HG02973 (cell line): ENCODE data around the gene CPEB4.
A peak's percentile ranks its signal among the peaks of the same experiment; 100 is the strongest.

Experiments used
- ATAC-seq: cut with Tn5 transposase; IDR thresholded peaks from one replicate; pipeline ENCODE4 v1.9.1; 2021; ENCODE audit warnings: moderate library complexity; ENCODE audit not compliant: unreplicated experiment

Gene CPEB4

DNA sequence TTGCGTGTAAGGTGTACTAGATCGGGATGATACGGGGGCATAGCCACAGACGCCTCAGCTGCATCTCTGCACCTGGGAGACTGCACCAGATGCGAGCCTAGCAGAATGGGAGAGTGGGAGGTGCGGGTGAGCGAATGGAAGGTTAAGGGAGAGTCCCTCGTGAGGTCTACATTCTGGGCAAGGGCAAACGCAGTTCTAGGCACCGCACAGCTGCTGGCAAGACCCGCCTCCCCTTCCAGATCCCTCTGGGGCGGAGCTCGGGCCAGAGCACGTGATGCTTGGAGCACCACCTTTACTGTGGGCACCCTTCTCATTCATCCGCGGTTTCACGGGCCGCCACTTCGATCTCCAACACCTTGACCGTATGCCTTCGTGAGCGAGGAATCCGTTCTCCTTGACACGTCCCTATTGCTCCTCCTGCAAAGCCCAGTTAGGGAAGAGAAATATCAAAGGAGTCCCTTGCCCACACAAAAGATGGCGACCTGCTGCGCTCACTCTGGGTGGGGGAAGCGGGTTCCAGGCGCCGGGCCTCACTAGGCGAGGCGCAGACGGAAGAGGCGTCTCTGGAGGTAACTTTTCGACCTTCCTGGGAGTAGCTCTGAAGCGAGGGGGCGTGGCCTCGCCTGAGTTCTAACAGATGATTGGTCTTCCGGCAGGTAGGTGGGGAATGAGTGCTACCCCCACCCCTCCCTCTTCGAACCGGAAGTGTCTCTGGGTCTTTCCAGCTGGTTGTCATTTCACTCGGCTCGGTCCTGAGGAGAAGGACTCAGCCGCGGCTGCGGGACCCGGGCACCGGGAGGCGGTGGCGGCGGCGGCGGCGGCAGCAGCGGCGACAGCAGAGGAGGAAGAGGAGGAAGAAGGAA is at the start of gene CPEB4:
TSS of gene CPEB4 (plus strand) at position 740 of the 863 bp plus-strand sequence. CDS start 1,385 bp downstream, outside the sequence.
- ATAC-seq, result peak; percentile 86

DNA sequence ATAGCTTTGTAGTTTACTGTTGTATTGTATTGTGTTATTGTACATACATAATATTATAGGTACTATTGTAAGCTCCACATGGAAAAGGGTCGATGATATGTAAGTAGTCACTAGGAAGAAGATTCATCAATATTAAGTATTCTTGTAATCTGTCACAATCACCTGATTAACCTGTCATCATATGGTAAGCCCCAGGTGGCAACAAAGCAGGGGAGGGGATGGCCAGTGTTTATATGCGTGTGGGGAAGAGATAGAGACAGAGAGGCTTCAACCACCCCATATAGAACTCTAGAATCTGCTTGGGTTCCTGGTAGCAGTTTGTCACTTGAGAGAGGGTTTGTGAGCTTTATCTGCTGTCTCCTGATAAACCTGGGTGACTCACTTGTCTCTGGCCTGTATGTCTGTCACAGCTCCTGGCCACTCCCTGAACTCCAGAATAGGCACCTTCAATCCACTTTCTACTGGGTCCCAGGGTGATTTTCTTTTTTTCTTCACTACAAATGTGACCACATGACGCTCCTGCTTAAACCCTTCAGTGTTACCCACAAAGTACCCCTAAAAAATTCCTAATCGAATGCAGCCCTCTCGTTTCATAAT is 48.9 kb upstream of the CPEB4 start:
- no peak for ATAC-seq

DNA sequence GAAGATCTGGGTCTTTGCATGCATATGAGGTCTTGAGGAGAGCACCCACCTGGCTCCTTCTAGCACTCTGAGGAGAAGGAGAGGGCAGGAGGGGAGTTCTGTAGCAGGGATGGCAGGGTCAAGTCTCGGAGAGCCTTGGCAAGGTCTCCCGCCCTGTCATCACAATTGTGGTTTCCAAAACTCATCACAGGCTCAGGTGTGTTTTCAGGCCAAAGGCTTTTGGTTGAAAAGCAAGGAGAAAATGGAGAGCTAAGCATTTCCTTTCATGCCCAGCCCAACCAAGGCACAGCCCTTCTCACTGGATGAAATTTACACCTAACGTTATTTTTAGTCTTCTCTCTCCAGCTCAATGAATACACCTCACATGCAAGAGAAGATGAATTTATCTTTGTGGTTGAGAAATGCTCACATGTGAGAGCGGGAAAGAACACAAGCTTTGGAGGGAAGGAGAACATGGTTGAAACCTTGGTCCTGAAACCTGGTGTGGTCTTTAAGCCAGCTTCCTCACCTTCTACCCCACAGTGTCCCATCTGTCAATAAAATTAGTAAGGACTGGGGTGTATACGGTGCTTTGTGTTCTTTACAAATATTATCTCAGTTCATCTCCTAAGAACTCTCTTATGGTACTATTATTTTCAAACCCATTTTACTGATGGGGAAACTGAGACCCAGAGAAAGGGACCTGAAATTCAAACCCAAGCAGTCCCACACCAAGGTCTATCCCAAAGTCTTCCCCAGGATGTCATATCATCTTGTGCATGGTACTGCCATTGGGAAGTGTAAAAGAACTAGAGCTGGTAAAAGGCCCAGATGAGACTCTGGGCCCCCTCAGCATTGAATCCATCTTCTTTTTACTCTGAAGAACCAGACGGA is 47.8 kb upstream of the CPEB4 start:
- ATAC-seq, result no peak

DNA sequence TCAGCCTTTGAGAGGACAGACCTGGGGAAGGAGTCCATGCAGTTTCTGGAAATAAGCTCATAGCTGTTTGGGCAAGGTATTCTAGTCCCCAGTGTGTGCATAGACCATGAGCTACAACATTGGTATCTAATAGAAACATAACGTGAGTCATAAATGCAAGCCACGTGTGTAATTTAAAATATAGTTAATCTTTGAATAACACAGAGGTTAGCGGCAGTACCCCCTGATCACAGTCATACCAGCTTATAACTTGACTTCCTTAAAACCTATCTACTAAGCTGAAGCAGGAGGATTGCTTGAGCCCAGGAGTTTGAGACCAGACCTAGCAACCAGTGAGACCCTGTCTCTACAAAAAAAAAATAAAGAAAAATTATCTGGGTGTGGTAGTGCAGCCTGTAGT is 46.4 kb upstream of the CPEB4 start:
- ATAC-seq, result no peak

DNA sequence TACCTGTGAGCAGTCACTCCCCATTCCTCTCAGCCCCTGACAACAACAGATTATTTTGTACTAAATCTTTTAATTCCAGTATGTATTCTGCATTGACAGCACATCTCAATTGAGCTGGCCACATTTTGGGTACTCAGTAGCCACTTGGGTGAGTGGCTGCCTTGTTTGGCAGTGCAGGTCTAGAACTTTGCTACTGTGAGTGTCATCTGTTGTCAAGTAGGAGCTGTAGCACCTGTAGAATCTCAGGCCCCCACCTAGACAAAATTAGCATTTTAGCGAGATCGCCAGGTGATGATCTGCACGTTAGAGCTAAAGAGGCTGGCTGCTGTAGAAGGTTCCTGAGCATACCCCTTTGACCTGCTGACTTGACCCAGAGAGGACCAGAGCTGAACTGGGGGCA is 44.4 kb upstream of the CPEB4 start:
- ATAC-seq, result no peak

DNA sequence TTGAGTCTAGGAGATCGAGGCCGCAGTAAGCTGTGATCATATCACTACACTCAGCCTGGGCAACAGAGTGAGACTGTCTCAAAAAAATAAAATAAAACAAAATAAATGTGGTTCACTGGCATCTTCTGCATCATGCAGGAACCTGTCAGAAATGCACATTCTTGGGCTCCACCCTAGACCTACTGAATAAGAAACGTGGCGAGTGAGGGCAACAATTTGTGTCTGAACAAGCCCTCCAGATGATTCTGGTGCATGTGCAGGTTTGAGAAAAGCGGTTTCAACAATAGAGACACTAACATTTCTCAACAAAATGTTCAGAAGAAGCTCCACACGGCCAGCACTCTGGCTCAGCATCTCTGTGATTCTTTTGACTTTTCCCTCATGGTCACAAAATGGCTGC is 42.8 kb upstream of the CPEB4 start:
- no peak for ATAC-seq

DNA sequence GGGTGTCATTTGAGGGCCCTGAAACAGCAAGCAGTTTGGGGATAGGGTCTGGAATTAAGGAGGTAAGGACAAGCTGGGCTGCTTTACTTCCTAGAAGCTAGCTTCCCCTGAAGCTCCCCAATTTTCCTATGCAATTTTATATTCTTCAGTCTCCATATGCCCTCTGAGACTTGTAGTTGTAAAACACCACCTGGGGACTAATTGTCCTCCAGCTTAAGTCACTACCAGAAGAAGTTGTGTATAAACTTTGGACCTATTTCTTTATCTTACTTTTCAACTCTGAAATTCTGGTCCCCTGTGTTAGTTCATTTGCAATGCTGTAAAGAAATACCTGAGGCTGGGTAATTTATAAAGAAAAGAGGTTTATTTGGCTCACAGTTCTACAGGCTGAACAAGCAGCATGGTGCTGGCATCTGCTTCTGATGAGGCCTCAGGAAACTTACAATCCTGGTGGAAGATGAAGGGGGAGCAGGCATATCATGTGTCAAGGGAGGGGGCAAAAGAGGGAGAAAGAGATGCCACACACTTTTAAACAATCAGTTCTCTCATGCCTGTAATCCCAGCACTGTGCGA is 41.1 kb upstream of the CPEB4 start:
- ATAC-seq, result no peak

DNA sequence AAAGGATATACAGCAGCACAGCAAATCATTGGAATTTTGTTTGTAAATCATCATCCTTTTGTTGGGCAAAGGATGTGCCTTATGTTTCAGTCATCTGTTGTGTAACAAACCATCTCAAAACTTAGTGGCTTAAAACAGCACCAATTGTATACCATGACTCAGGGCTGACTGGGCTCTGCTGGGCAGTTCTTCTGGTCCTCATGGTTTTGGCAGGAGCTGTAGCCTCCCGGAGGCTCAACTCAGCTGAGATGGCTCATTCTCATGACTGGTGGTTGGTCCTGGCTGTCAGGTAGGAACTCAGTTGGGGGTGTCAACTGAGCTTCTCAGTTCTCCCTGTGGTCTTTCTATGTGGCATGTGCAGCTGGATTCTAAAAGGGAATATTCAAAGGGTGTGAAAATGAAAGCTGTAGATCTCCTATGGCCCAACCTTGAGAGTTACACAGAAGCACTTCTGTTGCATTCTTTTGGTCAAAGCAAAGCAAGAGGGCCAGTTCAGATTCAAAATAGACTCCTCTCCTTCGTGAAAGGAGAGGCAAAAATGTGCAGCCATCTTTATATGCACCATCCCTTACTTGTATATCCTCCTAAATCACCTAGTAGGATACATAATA is 39.1 kb upstream of the CPEB4 start:
- no peak for ATAC-seq

DNA sequence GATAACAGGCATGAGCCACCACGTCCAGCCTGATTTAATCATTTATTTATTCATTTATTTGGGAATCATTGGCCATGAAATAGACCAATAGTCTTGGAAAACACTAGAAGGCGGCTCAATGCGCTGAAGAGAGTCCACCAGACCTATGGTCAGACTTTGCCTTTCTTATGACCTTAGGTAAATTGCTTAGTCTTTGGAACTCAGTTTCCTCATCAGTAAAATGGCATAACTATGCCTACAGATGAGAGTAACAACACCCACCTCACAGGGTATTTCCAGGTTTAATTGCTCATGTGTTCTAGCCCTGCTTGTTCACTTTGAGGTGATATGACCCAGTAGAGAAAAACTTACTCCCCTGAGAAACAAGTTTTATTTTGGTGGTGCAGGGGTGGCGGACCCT is 38.2 kb upstream of the CPEB4 start:
- no peak for ATAC-seq

DNA sequence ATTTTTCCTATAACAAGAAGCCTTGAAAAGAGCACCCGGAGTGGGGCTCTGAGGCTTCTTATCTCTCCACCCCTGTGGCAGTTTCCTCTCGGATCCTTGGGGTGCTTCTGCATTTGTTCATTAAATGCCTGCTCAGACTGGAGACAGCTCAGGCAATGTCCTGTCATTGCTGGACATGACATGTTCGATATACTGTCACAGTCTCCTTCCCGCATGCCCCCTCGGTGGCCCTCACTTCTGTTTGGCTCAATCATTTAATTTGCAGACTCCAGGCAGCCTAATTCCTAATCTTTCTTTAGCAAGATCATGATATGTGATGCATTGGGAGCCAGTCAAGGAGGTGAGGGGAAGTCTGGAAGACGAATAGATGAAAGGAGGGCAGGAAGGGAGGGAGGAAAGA is 37.5 kb upstream of the CPEB4 start:
- no peak for ATAC-seq

DNA sequence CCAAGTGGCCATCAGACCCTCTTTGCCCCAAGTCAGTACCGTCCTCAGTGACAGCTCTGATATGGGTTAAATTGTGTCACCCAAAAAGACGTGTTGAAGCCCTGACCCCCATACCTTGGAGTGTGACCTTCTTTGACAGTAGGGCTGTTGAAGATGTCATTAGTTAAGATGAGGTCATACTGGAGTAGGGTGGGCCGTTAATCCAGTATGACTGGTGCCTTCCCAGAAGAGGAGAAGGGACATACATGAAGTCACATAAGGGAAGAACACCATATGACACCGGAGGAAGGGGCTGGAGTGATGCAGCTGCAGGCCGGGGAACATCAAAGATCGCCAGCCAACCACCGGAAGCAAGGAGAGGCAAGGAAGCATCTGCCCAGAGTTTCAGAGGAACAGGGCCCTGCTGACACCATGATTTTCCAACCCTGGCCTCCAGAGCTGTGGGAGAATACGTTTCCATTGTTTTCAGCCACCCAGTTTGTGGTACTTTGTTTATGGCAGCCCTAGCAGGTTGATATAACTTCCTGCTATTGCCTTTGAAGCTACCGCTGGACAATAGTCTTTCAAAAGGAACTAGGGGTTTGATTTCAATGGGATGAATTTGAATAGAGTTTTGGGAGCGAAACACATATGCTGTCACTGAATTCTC is 36.4 kb upstream of the CPEB4 start:
- no peak for ATAC-seq

DNA sequence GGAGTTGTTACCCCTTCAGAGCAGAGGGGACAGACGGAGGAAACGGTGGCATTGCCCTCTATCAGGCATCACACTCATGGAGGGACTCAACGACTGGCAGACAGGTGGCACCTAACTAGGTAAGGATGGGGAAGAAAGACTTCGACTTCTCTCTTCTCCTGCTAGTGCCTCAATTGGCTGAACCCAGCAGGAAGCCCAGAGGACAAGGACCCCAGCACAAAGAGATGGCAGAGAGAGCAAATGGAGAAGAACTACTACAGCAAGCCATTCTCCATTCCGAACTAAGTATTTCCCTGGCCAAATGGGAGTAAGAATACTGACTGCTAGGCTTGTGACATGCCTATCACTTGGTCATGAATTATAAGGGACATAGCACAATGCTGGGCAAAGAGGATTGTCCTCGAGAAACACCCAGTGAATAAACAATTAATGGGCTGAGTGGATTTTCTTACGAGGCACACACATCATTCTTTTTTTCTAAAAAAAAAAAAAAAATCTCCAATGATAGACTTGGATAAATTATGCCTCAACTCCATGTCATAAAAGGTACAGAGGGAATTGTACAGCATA is 35.3 kb upstream of the CPEB4 start:
- ATAC-seq, result no peak

DNA sequence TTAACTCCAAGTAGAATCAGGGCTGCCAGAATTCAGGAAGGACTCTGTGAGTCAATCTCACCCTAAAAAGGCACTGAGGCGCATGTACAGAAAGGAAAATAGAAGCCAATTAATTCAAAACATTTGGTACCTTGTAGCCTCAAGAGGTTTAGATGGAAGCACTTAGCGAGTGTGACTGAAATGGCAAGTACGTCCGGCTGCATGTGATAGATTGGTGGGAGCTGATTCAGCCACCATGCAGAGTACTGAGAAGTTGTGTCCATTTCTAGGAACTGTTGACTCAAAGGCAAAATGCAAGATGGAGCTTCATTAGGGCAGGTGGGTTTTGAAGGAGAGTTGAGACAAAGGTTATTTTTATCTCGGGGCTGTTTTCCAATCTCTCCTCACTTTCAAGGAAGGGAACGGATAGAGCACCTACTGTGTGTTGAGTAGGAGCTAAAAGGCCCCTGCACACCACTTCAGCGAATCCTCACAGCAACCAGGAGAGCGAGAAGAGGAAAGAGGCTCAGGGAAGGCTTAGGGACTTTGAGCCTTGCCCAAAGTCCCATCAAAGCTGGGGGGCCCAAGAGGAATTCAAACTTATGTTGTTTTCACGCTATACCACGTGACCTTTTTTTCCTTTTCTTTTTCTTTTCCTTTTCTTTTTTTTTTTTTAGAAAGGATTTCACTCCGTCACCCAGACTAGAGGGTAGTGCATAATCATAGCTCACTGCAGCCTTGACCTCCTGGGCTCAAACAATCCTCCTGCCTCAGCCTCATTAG is 34.6 kb upstream of the CPEB4 start:
- no peak for ATAC-seq

DNA sequence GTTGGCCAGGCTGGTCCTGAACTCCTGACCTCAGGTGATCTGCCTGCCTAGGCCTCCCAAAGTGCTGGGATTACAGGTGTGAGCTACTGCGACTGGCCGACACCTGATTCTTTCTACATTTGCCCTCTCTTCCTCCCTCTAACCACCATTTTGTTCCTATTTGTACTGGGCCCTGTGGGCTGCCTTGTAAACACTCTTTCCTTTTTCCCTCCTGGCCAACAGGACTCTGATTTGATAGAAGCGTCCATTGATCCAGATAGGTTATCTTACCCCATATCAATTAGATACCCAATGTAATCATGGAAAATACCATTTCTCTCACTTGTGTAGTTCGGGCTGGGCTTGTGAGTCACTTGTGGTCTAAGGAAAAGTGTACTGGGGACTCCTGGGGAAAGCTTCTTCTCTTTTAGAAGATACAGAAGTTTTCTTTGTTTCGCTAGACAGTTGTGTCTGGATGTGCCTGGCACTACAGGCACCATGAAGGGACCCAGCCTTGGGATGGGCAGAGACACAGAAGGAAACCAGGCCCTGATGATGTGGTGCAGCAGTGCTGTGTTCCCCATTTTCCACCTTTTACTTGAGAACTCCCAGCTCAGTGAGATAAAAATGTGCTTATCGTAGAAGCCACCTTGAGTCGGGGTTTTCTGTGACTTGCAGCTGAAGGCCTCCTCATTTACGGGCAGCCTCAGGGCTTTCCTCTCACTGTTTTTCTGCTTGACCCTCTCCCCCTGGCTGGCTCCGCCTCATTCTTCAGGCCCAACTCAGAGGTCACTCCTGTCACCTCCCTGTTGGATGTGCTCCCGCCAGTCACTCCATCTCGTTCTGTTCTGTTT is 32.8 kb upstream of the CPEB4 start:
- no peak for ATAC-seq

DNA sequence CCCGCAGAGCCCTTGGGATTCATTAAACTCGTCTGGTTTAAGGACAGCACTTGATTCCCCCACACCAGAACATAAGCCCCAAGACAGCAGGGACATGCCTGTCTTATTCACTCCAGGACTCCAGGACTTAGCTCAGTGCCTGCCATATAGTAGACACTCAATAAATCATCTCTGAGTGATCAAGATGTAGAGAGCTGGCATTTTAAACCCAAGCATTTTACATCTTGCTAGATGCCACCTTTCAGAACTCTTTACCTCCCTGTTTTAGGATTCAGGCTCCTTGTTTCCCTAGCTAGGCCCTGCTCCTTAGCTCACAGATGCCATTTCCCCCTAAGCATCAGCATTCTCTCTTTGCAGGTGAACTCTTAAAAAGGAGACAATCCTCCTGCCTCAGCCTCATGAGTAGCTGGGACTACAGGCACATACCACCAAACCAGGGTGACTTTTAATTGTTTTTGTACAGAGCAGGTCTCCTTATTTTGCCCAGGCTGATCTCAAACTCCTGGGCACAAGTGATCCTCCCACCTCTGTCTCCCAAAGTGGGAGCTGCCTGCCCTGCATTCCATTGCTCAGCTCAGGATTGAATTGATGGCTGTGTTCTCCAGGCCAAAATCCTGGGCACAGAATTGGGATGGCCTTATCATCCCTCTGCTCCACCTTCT is 32.0 kb upstream of the CPEB4 start:
- no peak for ATAC-seq

DNA sequence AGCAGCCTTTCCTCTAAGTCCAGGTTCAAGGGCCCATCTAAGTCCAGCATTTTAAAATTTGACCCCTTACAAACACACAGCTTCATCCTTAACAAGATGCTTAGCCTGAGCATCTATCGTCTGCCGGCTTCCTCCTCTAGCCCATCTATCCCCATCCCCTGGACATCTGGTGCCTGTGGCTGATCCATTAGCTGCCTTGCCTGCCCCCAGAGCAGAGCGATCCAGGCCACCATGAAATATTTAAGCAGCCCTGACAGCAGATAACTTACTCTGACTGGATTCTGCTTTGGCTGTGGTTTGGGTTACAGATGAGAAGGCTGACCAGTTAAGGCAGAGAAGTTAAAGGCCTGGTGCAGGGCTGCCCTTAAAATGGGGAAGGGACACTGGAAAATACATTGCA is 30.9 kb upstream of the CPEB4 start:
- no peak for ATAC-seq

DNA sequence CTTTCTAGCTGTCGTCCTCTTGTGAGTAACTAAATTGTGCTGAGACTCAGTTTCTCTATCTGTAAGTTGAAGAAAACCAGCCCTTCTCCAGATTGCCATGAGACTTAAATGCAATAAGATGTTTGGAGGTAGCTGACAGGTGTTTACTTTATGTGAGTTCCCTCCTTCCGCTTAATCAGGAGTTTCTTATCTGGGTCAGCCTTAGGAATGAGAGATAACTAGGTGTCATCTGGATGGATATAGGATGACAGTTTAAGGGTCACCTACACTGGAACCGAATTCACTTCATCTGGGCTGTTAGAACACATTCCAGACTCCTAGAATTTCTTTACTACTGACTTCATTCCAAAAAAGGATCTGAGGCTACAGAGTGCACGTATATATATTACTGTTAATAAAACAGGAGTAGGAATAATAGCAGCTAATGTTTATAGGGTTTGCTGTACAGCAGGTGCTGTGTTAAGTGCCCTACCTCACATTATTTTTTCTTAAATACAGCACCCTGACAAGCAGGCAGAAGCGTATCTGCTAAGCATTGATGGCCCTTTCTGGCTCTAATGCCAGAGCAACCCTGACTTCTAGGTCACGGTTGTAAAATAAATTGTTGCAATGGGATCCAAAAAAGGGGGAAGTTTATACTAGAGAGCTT is 30.0 kb upstream of the CPEB4 start:
- no peak for ATAC-seq
